ENCODE results near the gene ATF5.

ATF5 gene

GRCh38 chr19:49977076-49977475 is 48.1 kb downstream of the ATF5 start:
- no peak for DNase-seq

DNA sequence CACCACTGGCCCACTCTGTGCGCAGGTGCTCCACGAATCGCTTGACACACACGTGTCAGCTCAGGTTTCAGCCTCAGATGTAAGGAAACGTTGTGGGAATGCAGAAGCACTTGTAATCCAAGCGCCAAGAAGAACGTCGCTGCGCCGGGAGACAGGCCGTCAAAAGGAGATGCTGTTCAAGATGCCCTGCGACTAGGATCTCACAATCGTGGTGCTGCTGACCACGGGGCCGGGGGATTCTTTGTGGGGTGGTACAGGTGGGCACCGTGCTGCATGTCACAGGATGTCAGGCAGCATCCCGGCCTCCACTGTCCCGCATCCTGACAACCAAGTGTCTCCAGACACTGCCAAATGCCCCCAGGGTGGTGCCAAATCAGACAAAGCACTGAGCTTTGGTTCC is 48.9 kb downstream of the ATF5 start:
- no peak for DNase-seq

DNA sequence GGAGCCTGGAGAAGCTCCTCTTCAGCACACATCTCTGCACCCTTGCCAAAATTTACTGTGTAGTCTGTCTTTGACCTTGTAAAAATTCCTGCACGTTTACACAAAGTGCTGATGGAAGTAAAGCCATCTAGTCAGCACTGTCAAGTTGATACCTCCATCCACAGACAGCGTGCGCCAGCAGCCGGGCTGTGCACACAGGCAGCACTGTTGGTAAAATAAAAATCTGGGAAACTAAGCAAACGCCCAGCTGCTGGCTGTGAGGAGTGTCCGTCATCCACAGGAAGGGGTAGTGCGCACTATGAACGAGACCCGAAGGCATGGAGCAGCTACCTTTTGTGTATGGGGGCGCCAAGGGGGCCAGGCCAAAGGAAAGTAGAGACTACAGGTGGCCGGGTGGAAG is 49.3 kb downstream of the ATF5 start:
- DNase-seq = no peak

- no peak for DNase-seq
These were observed 52.9 kb downstream of the ATF5 start for GRCh38 chr19:49981603-49982593.
